HCT116 (cell line): ENCODE results near the gene GM2A. TPM values are rescaled to one million over a fixed set of nuclear protein-coding genes. Genes with fewer than 3 reads are reported as not detected.

Experiments
- ATAC-seq: fragments of 200-7000 bp; cut with Tn5 transposase; 2 replicates; pipeline ENCODE4 v1.9.1; 2020; ENCODE audit warnings: mild to moderate bottlenecking, moderate library complexity
- BruUV-seq: library from RNA; stranded (reverse); fragments of 400-500 nt; replicated peaks from 2 replicates; lab custom pipeline; 2021; lab: Mats Ljungman, UMichigan
- CTCF ChIA-PET: fragments of 300-600 bp; sonication (Branson Sonifier 250); formaldehyde crosslinking; loops from one replicate; lab custom pipeline; 2021; ENCODE audit warnings: antibody characterized with exemption; lab: Charles Lee
- POLR2A ChIA-PET: fragments of 300-600, 350-600 bp; sonication (Branson Sonifier 250); formaldehyde crosslinking; loops from one replicate; lab custom pipeline; 2021; ENCODE audit warnings: antibody characterized with exemption; lab: Charles Lee
- RAD21 ChIA-PET, 2 experiments: fragments of 300-600 bp; sonication (Branson Sonifier 250); formaldehyde crosslinking; loops; one replicate each; lab custom pipeline; 2023; ENCODE audit warnings: low total read pairs in 2 of 2; ENCODE audit not compliant: uncharacterized antibody in 2 of 2, unreplicated experiment in 2 of 2, low non-redundant PET in 1 of 2; lab: Charles Lee
- DNase-seq: peaks from one replicate; pipeline ENCODE4 v3.0.0-alpha.2; 2010; ENCODE audit warnings: low read depth, low spot score
- H2AFZ ChIP-seq: fragments of 200-600 bp; shearing (Covaris generic), sonication (generic); 2 replicates; pipeline ENCODE4 v1.6.1; 2017; ENCODE audit warnings: low read depth, mixed run types, mixed read lengths, antibody characterized with exemption, low read length; ENCODE audit not compliant: poor library complexity, severe bottlenecking
- H3K27ac ChIP-seq: 2 replicates; pipeline ENCODE4 v1.5.1; 2012; ENCODE audit warnings: low read depth, low read length
- H3K27me3 ChIP-seq: fragments of 200-600 bp; sonication (generic); 2 replicates; pipeline ENCODE4 v1.6.1; 2016; ENCODE audit warnings: mixed run types, low read length, mixed read lengths; ENCODE audit not compliant: insufficient read depth
- H3K36me3 ChIP-seq, 2 experiments: fragments of 200-500 bp in 1 of 2; fragments of 200-600 bp in 1 of 2; sonication (Bioruptor generic) in 1 of 2; sonication (generic) in 1 of 2; 2 replicates each; pipeline versions ENCODE4 v1.5.1 to v1.6.1; 2014 to 2016; ENCODE audit warnings: low read length in 2 of 2, inconsistent platforms in 1 of 2, mixed read lengths in 1 of 2, mixed run types in 1 of 2; ENCODE audit not compliant: insufficient read depth in 2 of 2, control insufficient read depth in 1 of 2
- H3K4me1 ChIP-seq, 2 experiments: fragments of 200-600 bp in 1 of 2; sonication (generic) in 1 of 2; 2 replicates each; pipeline versions ENCODE4 v1.5.1 to v1.6.1; 2012 to 2017; ENCODE audit warnings: low read length in 2 of 2, inconsistent platforms in 1 of 2, mild to moderate bottlenecking in 1 of 2, mixed read lengths in 1 of 2, mixed run types in 1 of 2, moderate library complexity in 1 of 2; ENCODE audit not compliant: insufficient read depth in 2 of 2, control insufficient read depth in 1 of 2
- H3K4me2 ChIP-seq: fragments of 200-600 bp; sonication (generic); 2 replicates; pipeline ENCODE4 v1.6.1; 2017; ENCODE audit warnings: mixed run types, low read length, mixed read lengths
- H3K4me3 ChIP-seq, 2 experiments: fragments of 200-600 bp in 1 of 2; sonication (generic) in 1 of 2; replicated peaks in 1 of 2; 2 replicates each; pipeline ENCODE4 v1.5.1; 2011 to 2016; ENCODE audit warnings: low read length in 2 of 2, control low read depth in 1 of 2, low read depth in 1 of 2, mild to moderate bottlenecking in 1 of 2, mixed read lengths in 1 of 2, mixed run types in 1 of 2
- H3K79me2 ChIP-seq: fragments of 200-600 bp; sonication (generic); 2 replicates; pipeline ENCODE4 v1.6.1; 2017; ENCODE audit warnings: mild to moderate bottlenecking, mixed run types, low read length, moderate library complexity, mixed read lengths; ENCODE audit not compliant: insufficient read depth
- H3K9ac ChIP-seq: fragments of 200-600 bp; sonication (generic); 2 replicates; pipeline ENCODE4 v1.6.1; 2016; ENCODE audit warnings: low read length, mixed read lengths
- H3K9me2 ChIP-seq: fragments of 200-600 bp; sonication (generic), shearing (Covaris generic); 2 replicates; pipeline ENCODE4 v1.6.1; 2017; ENCODE audit warnings: mixed run types, mild to moderate bottlenecking, moderate library complexity; ENCODE audit not compliant: insufficient read depth
- H3K9me3 ChIP-seq, 2 experiments: fragments of 200-500 bp in 1 of 2; fragments of 200-600 bp in 1 of 2; sonication (Bioruptor generic) in 1 of 2; sonication (generic) in 1 of 2; 2 replicates each; pipeline ENCODE4 v1.6.1; 2014 to 2017; ENCODE audit warnings: low read length in 2 of 2, mixed read lengths in 2 of 2, inconsistent platforms in 1 of 2, low read depth in 1 of 2, mild to moderate bottlenecking in 1 of 2, mixed run types in 1 of 2, moderate library complexity in 1 of 2; ENCODE audit not compliant: control insufficient read depth in 1 of 2, insufficient read depth in 1 of 2
- H4K20me1 ChIP-seq: fragments of 200-600 bp; sonication (generic), shearing (Covaris generic); 2 replicates; pipeline ENCODE4 v1.6.1; 2017; ENCODE audit warnings: mixed run types, mild to moderate bottlenecking, moderate library complexity; ENCODE audit not compliant: insufficient read depth
- CEBPB ChIP-seq: IDR thresholded peaks from 2 replicates; pipeline ENCODE4 v1.6.1; 2012; ENCODE audit warnings: low read depth
- EZH2 ChIP-seq: fragments of 200-600 bp; sonication (generic); IDR thresholded peaks from 2 replicates; pipeline ENCODE4 v1.6.1; 2017; ENCODE audit warnings: antibody characterized with exemption, mixed run types
- POLR2AphosphoS5 ChIP-seq: IDR thresholded peaks from 2 replicates; pipeline ENCODE4 v1.6.1; 2011; ENCODE audit warnings: mild to moderate bottlenecking, low read depth, low read length, moderate library complexity
- RAD21 ChIP-seq: IDR thresholded peaks from 2 replicates; pipeline ENCODE4 v1.6.1; 2012; ENCODE audit warnings: low read depth, mild to moderate bottlenecking
- ZFX ChIP-seq: fragments of 450-650 bp; IDR thresholded peaks from 2 replicates; pipeline ENCODE4 v1.6.1; 2017
- intact Hi-C: fragments of 100-400 bp; cut with micrococcal nuclease; formaldehyde crosslinking; loops from 2 replicates; pipeline ENCODE4 v1.10.0; 2022
- total RNA-seq: library from RNA; stranded (reverse); gene quantifications from one replicate; pipeline ENCODE4 v1.2.1, GENCODE V29; 2021; ENCODE audit not compliant: unreplicated experiment
- TF ChIP-seq, protein P1 (sequence below): IDR thresholded peaks from 2 replicates; pipeline ENCODE4 v1.6.1; 2011; ENCODE audit warnings: mild to moderate bottlenecking, low read length, moderate library complexity; ENCODE audit not compliant: insufficient replicate concordance; ENCODE audit errors: extremely low read depth
- TF ChIP-seq, protein P2 (sequence below): IDR thresholded peaks from 2 replicates; pipeline ENCODE4 v1.6.1; 2012; ENCODE audit warnings: low read depth

GM2A gene
- total RNA-seq, 1 experiment from 2014 or later: 25.0 TPM

DNA sequence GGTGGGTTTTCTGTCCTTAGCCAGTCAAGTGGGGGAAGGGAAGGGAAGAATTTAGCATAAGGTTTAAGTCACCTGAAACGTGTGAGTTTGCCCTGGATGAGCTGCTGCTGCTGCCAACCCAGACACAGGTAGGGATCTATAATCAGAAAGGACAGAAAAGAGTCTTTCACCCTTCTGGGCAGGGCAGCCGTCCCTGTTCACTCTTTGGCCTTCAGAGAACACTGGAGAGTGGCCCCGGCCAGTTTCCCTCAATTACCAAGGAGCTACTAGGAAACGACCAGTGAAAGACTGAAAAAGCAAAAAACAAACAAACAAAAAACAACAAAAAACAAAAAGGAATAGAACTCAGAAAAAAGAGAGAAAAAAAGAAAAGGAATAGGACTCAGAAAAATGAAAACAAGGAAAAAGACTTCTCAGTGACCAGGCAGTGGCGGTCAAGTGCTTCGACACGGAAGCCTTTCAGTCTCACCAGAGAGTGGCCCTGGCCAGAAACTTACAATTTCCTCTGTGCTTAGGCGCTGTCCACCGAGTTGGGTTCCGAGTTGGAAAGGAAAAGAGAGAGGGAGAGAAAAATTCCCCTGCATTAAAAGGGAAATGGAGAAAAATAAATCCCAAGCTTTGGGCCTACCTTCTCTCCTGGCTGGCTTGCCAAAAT is 2.5 kb upstream of the GM2A start:
- DNase-seq: no peak
- H3K27me3 ChIP-seq: no peaks in the 10 kb centered on the region
- no peaks in the 10 kb centered on the region for H3K9me2 ChIP-seq
- peaks cover 3 to 21% of the 10 kb centered on the region in 2 experiments; a peak in 3 of 4 replicates for H3K4me1 ChIP-seq
- no TSS peak for BruUV-seq
- no peaks in the 10 kb centered on the region for H3K36me3 ChIP-seq
- H4K20me1 ChIP-seq: no peaks in the 10 kb centered on the region
- H3K27ac ChIP-seq: no peak overlapping the region
- no peak overlapping the region for H3K9ac ChIP-seq
- H3K79me2 ChIP-seq: no peaks in the 10 kb centered on the region
- TF ChIP-seq CEBPB: no peak
- TF ChIP-seq POLR2AphosphoS5: no peak
- no peak for TF ChIP-seq EZH2
- 0 out of 2 replicates have a peak, but pooled peaks have one; percentile 18 for TF ChIP-seq RAD21
- 0 out of 2 replicates have a peak, but pooled peaks have one; percentile 16 for TF ChIP-seq ZFX
- RAD21 ChIA-PET: no interaction called here
- no peak for ATAC-seq
- H2AFZ ChIP-seq: no peak overlapping the region
- intact Hi-C loops: loop anchor here (10.0 kb wide), 1 partner anchor 494 kb away; no protein-coding TSS in a partner anchor
- POLR2A ChIA-PET: no interaction called here
- CTCF ChIA-PET: interaction anchor here (1.5 kb wide), 1 partner anchor 9 kb away, joined by 3 read pairs; no protein-coding TSS in a partner anchor
- no peaks in the 10 kb centered on the region for H3K9me3 ChIP-seq
- no peak overlapping the region for H3K4me2 ChIP-seq
- no peak overlapping the region for H3K4me3 ChIP-seq

DNA sequence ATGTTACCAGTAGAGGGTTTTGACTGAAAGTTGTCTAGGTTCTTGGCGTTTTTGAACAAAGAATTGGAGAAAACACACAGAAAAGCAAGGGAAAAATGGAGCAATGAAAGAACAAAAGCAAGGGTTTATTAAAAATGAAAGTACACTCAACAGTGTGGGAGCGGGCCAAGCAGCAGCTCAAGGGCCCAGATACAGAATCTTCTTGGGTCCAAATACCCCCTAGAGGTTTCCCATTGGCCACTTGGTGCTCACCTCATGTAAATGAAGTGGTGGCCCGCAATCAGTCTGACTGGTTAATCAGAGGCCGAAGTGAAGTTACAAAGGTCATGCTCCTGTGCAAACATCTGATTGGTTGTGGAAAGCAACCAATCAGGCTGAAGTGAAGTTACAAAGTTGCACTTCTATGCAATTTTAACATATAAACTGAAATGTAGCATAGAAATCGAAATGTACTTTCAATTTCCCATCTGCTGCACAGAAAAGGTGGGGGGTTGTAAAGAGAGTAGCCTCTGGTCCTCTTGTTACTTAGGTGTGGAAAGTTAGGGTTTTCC is 1.9 kb upstream of the GM2A start:
- intact Hi-C loops: loop anchor here (10.0 kb wide), 1 partner anchor 494 kb away; no protein-coding TSS in a partner anchor
- Histone ChIP-seq H4K20me1 (no peaks in the 10 kb centered on the region), H3K27me3 (no peaks in the 10 kb centered on the region), H3K9me2 (no peaks in the 10 kb centered on the region), H3K79me2 (no peaks in the 10 kb centered on the region), H2AFZ (peak overlapping the region; percentile 79), H3K36me3 (no peaks in the 10 kb centered on the region), H3K9me3 (no peaks in the 10 kb centered on the region), H3K4me1 (peaks cover 3 to 21% of the 10 kb centered on the region in 2 experiments; a peak in 3 of 4 replicates), H3K4me2 (no peak overlapping the region), H3K27ac (no peak overlapping the region), H3K9ac (no peak overlapping the region), H3K4me3 (no peak overlapping the region)
- POLR2A ChIA-PET: interaction anchor here (2.7 kb wide), 1 partner anchor 520 kb away, joined by 9 read pairs; the partner anchor contains the start of gene G3BP1
- TF ChIP-seq ZFX (0 out of 2 replicates have a peak, but pooled peaks have one; percentile 0), RAD21 (no peak)
- TF ChIP-seq, protein P1, sequence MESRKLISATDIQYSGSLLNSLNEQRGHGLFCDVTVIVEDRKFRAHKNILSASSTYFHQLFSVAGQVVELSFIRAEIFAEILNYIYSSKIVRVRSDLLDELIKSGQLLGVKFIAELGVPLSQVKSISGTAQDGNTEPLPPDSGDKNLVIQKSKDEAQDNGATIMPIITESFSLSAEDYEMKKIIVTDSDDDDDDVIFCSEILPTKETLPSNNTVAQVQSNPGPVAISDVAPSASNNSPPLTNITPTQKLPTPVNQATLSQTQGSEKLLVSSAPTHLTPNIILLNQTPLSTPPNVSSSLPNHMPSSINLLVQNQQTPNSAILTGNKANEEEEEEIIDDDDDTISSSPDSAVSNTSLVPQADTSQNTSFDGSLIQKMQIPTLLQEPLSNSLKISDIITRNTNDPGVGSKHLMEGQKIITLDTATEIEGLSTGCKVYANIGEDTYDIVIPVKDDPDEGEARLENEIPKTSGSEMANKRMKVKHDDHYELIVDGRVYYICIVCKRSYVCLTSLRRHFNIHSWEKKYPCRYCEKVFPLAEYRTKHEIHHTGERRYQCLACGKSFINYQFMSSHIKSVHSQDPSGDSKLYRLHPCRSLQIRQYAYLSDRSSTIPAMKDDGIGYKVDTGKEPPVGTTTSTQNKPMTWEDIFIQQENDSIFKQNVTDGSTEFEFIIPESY: no peak
- TF ChIP-seq, protein P2, sequence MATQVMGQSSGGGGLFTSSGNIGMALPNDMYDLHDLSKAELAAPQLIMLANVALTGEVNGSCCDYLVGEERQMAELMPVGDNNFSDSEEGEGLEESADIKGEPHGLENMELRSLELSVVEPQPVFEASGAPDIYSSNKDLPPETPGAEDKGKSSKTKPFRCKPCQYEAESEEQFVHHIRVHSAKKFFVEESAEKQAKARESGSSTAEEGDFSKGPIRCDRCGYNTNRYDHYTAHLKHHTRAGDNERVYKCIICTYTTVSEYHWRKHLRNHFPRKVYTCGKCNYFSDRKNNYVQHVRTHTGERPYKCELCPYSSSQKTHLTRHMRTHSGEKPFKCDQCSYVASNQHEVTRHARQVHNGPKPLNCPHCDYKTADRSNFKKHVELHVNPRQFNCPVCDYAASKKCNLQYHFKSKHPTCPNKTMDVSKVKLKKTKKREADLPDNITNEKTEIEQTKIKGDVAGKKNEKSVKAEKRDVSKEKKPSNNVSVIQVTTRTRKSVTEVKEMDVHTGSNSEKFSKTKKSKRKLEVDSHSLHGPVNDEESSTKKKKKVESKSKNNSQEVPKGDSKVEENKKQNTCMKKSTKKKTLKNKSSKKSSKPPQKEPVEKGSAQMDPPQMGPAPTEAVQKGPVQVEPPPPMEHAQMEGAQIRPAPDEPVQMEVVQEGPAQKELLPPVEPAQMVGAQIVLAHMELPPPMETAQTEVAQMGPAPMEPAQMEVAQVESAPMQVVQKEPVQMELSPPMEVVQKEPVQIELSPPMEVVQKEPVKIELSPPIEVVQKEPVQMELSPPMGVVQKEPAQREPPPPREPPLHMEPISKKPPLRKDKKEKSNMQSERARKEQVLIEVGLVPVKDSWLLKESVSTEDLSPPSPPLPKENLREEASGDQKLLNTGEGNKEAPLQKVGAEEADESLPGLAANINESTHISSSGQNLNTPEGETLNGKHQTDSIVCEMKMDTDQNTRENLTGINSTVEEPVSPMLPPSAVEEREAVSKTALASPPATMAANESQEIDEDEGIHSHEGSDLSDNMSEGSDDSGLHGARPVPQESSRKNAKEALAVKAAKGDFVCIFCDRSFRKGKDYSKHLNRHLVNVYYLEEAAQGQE: no peak
- CTCF ChIA-PET: interaction anchor here (1.5 kb wide), 1 partner anchor 9 kb away, joined by 3 read pairs; no protein-coding TSS in a partner anchor
- ATAC-seq: no peak
- RAD21 ChIA-PET: no interaction called here
- DNase-seq: no peak
- no TSS peak for BruUV-seq
